Spinal cord (tissue), 10 donors: ENCODE measurements around the gene ZNF100. TPM values are rescaled to one million over a fixed set of nuclear protein-coding genes. Genes with fewer than 3 reads are reported as not detected.
A peak's percentile ranks its signal among the peaks of the same experiment; 100 is the strongest.
"Not testable (repeated sequence)": the region's sequence is repeated elsewhere in the genome, so short reads cannot be mapped to it uniquely, and the experiment has no call there.

Source experiments
- DNase-seq, 6 donors: peaks; one replicate each; pipeline versions ENCODE4 v3.0.0 to v3.0.0-alpha.2; 2013 to 2015; ENCODE audit warnings: low spot score in 6 of 6, low read depth in 4 of 6
- H3K27ac ChIP-seq: one replicate; pipeline ENCODE4 v1.5.1; 2013; ENCODE audit warnings: low read depth, low read length, control low read depth
- H3K27me3 ChIP-seq: one replicate; pipeline ENCODE4 v1.6.1; 2013; ENCODE audit warnings: low read length; ENCODE audit not compliant: control insufficient read depth, insufficient read depth
- H3K36me3 ChIP-seq: one replicate; pipeline ENCODE4 v1.6.1; 2013; ENCODE audit warnings: low read length; ENCODE audit not compliant: control insufficient read depth, insufficient read depth
- H3K4me1 ChIP-seq: one replicate; pipeline ENCODE4 v1.6.1; 2013; ENCODE audit warnings: low read length; ENCODE audit not compliant: control insufficient read depth, insufficient read depth
- H3K4me3 ChIP-seq: one replicate; pipeline ENCODE4 v1.5.1; 2013; ENCODE audit warnings: low read depth, low read length, control low read depth
- H3K9me3 ChIP-seq: one replicate; pipeline ENCODE4 v1.6.1; 2013; ENCODE audit warnings: low read length; ENCODE audit not compliant: control insufficient read depth, insufficient read depth
- WGBS: methylation state at CpG from one replicate; pipeline ENCODE4 v1.1.5; 2013; ENCODE audit warnings: missing lambda C conversion rate; ENCODE audit not compliant: insufficient coverage; 5-methylcytosine and 5-hydroxymethylcytosine counted together
- long read RNA-seq, 4 donors: transcript quantifications; one replicate each; lab custom pipeline, GENCODE V29; 2026
- polyA plus RNA-seq, 2 donors: library from polyadenylated mRNA; unstranded; fragments of 120-200 nt; gene quantifications; one replicate each; pipeline ENCODE4 v1.2.1, GENCODE V29; 2013; ENCODE audit not compliant: insufficient read length in 2 of 2
- total RNA-seq, 2 donors: library from RNA; depleted of rRNA in 1 of 2; stranded (reverse); fragments of 120-200 nt in 1 of 2; fragments of >200 nt in 1 of 2; gene quantifications; one replicate each; pipeline versions ENCODE4 v1.2.3 to v1.2.4, GENCODE V29; 2013 to 2014
- donor health status: healthy.

ZNF100 gene
- total RNA-seq (10 to 100 TPM; 17.4 to 20.5 TPM), polyA plus RNA-seq (10 to 100 TPM in 1 of 2 donors, 1 to 10 TPM in 1; 9.1 to 11.3 TPM)
- long read RNA-seq, donor 1, full-length matches to known transcripts, result 3 of 3 reads
- long read RNA-seq, donor 1, partial matches to known transcripts, result 0 of 3 reads
- long read RNA-seq, donor 1, other reads (novel, unspliced or antisense), result 0 of 3 reads
- long read RNA-seq, donor 2, full-length matches to known transcripts, result 1 of 1 reads
- long read RNA-seq, donor 2, partial matches to known transcripts, result 0 of 1 reads
- long read RNA-seq, donor 2, other reads (novel, unspliced or antisense), result 0 of 1 reads
- long read RNA-seq, donor 3, full-length matches to known transcripts, result 1 of 1 reads
- long read RNA-seq, donor 3, partial matches to known transcripts, result 0 of 1 reads
- long read RNA-seq, donor 3, other reads (novel, unspliced or antisense), result 0 of 1 reads
- long read RNA-seq, donor 4, full-length matches to known transcripts, result 3 of 3 reads
- long read RNA-seq, donor 4, partial matches to known transcripts, result 0 of 3 reads
- long read RNA-seq, donor 4, other reads (novel, unspliced or antisense), result 0 of 3 reads

- Histone ChIP-seq H3K27me3 (no peaks in the 10 kb centered on the region), H3K9me3 (no peaks in the 10 kb centered on the region), H3K36me3 (no peaks in the 10 kb centered on the region), H3K27ac (peak within 1 kb of the TSS; percentile 82), H3K4me1 (peaks cover 3% of the 10 kb centered on the region), H3K4me3 (peak within 1 kb of the TSS; percentile 76)
- peak; percentile 84 to 98 (median 95) for DNase-seq
- under 1% methylated on average over 34 of the region's 35 CpGs for WGBS
Observed at GRCh38 chr19:21767065-21767800, at the start of gene ZNF100. Gene ZNF100 (minus strand): TSS chr19:21767579. CDS start chr19:21767429, 150 bp downstream.

GRCh38 chr19:21812448-21812847 is 45.1 kb upstream of the ZNF100 start:
- Histone ChIP-seq H3K27ac (no peak overlapping the region), H3K27me3 (no peaks in the 10 kb centered on the region), H3K36me3 (peaks cover 39% of the 10 kb centered on the region), H3K9me3 (peaks cover 11% of the 10 kb centered on the region), H3K4me1 (no peaks in the 10 kb centered on the region), H3K4me3 (no peak overlapping the region)
- no peak for DNase-seq
- no CpG with 5 or more reads among the region's 4 CpGs for WGBS

- Histone ChIP-seq H3K9me3 (peaks cover 15% of the 10 kb centered on the region), H3K36me3 (peaks cover 15% of the 10 kb centered on the region)
- H3K4me3 ChIP-seq, H3K27ac ChIP-seq, H3K4me1 ChIP-seq, DNase-seq, H3K27me3 ChIP-seq: not testable (repeated sequence)
- WGBS, result no CpG with 5 or more reads among the region's 3 CpGs
Observed at GRCh38 chr19:21808400-21809000, 41.1 kb upstream of the ZNF100 start.

- no peaks in the 10 kb centered on the region for H3K9me3 ChIP-seq
- no peaks in the 10 kb centered on the region for H3K36me3 ChIP-seq
- no peak for DNase-seq
Observed at GRCh38 chr19:21789466-21790085, 22.2 kb upstream of the ZNF100 start.

GRCh38 chr19:21786936-21787335 is 19.6 kb upstream of the ZNF100 start:
- no peaks in the 10 kb centered on the region for H3K36me3 ChIP-seq
- no peaks in the 10 kb centered on the region for H3K9me3 ChIP-seq
- no peaks in the 10 kb centered on the region for H3K4me1 ChIP-seq
- WGBS, result 100% methylated on average over 2 of the region's 3 CpGs
- no peaks in the 10 kb centered on the region for H3K27me3 ChIP-seq
- H3K27ac ChIP-seq, result no peak overlapping the region
- no peak overlapping the region for H3K4me3 ChIP-seq
- no peak for DNase-seq

More at GRCh38 chr19:21789466-21790085, 22.2 kb upstream of the ZNF100 start:
- Histone ChIP-seq H3K27me3 (no peaks in the 10 kb centered on the region), H3K4me3 (no peak overlapping the region), H3K27ac (no peak overlapping the region), H3K4me1 (no peaks in the 10 kb centered on the region)
- WGBS, result no CpG with 5 or more reads among the region's 5 CpGs

GRCh38 chr19:21775792-21776191 is 8.4 kb upstream of the ZNF100 start:
- not testable (repeated sequence) for H3K4me1 ChIP-seq, H3K4me3 ChIP-seq, DNase-seq, H3K36me3 ChIP-seq, H3K27ac ChIP-seq, H3K9me3 ChIP-seq, H3K27me3 ChIP-seq
- WGBS, result no CpG with 5 or more reads among the region's 30 CpGs

- peak overlapping the region; percentile 82 for H3K27ac ChIP-seq
- H3K4me1 ChIP-seq, H3K27me3 ChIP-seq, H3K36me3 ChIP-seq, DNase-seq, H3K9me3 ChIP-seq: not testable (repeated sequence)
- WGBS, result 0% methylated on average over 12 of the region's 19 CpGs
- H3K4me3 ChIP-seq, result peak overlapping the region; percentile 76
Observed at GRCh38 chr19:21766705-21767064, 694 bp downstream of the ZNF100 start.

- Histone ChIP-seq H3K36me3 (peaks cover 9% of the 10 kb centered on the region), H3K9me3 (no peaks in the 10 kb centered on the region), H3K4me1 (peaks cover 3% of the 10 kb centered on the region)
Observed at GRCh38 chr19:21765151-21765550, 2.2 kb downstream of the ZNF100 start.

GRCh38 chr19:21761547-21761946 is 5.8 kb downstream of the ZNF100 start:
- not testable (repeated sequence) for H3K4me3 ChIP-seq, H3K27ac ChIP-seq, H3K4me1 ChIP-seq, H3K9me3 ChIP-seq, DNase-seq, H3K27me3 ChIP-seq
- peaks cover 13% of the 10 kb centered on the region for H3K36me3 ChIP-seq
- WGBS, result 83% methylated on average over 1 of the region's 2 CpGs

More at GRCh38 chr19:21765151-21765550, 2.2 kb downstream of the ZNF100 start:
- Histone ChIP-seq H3K27me3 (no peaks in the 10 kb centered on the region), H3K27ac (no peak overlapping the region), H3K4me3 (no peak overlapping the region)
- no peak for DNase-seq
